ENCODE results near the gene HS6ST1.

DNA sequence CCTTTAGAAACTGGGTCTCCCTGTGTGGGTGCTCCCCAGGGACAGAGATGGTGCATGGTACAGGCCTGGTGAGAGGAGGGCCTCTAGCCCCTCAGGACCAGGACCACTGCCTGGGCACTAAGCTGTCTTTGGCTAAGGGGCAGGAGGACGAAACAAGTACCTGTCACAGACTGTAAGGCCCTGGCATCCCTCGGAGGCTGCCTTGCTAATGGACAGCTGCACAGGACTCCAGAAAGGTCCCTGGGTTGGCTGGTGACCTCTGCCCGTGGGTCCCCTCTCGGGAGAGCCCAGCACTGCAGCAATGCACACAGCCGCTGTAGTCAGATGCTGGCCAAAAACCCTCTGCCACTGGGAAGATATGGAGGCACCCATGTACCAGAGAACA is 14.3 kb downstream of the HS6ST1 start:
- TF ChIP-seq CTCF (conservative IDR thresholded peaks at IDR 0.05 in 1 of 2, IDR thresholded peaks at IDR 0.05 in 1 of 2; ENCODE audit: extremely low read depth in 1 of 2, insufficient read depth in 1 of 2, low read depth in 1 of 2, low read length in 2 of 2): no peak
- no peak for TF ChIP-seq EZH2 (IDR thresholded peaks at IDR 0.05; ENCODE audit: borderline replicate concordance, low read length)
